Measurements from ENCODE around the gene HINT3.

Gene HINT3

DNA sequence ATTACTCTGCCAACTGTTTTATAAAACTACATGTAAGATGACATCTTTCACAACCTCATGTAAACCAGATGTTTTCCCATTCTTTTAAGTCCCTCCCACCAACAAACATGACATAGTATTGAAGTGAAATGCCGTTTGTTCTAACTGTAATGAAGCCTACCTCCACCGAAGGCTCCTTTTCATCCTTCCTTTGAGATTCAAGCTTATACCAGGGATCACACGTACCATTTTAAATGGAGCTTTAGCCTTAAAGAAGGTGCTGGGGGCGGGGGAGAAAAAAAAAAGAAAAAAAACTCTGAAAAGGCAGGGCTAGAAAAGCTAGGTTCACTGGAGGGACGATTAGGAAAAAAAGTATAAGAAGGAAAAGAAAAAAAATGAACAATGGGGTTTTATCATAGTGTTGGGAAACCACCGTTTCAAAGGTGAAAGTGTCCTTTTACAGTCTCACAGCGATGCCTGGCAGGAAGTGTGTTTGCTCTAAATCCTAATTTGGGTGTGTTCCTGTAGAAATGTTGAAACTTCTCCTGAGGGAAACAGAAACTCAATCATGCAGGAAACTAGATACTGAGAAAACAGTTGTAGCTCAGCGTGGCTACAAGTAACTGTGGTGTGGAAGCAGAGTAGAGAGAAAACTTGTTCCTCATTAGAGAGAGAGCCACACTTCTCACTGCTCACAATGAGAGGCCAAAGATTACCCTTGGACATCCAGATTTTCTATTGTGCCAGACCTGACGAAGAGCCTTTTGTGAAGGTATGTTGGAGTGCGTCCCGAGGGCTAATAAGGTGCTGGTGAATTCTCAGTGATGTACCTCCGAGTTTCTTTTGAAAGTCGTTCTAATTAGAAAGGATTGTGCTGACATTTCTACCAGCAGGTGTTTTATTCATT is 37.6 kb upstream of the HINT3 start:
- peak; percentile 62 for DNase-seq (ENCODE audit: low read depth)
- H3K4me3 ChIP-seq (ENCODE audit: low read depth, low read length) = no peak overlapping the region
- in situ Hi-C loops (cut with HindIII; ENCODE audit: low sequenced_read_pairs) = no loop called here
- TF ChIP-seq, protein P1, sequence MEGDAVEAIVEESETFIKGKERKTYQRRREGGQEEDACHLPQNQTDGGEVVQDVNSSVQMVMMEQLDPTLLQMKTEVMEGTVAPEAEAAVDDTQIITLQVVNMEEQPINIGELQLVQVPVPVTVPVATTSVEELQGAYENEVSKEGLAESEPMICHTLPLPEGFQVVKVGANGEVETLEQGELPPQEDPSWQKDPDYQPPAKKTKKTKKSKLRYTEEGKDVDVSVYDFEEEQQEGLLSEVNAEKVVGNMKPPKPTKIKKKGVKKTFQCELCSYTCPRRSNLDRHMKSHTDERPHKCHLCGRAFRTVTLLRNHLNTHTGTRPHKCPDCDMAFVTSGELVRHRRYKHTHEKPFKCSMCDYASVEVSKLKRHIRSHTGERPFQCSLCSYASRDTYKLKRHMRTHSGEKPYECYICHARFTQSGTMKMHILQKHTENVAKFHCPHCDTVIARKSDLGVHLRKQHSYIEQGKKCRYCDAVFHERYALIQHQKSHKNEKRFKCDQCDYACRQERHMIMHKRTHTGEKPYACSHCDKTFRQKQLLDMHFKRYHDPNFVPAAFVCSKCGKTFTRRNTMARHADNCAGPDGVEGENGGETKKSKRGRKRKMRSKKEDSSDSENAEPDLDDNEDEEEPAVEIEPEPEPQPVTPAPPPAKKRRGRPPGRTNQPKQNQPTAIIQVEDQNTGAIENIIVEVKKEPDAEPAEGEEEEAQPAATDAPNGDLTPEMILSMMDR (IDR thresholded peaks at IDR 0.05; ENCODE audit: low read depth, low read length, missing control alignments) = no peak

DNA sequence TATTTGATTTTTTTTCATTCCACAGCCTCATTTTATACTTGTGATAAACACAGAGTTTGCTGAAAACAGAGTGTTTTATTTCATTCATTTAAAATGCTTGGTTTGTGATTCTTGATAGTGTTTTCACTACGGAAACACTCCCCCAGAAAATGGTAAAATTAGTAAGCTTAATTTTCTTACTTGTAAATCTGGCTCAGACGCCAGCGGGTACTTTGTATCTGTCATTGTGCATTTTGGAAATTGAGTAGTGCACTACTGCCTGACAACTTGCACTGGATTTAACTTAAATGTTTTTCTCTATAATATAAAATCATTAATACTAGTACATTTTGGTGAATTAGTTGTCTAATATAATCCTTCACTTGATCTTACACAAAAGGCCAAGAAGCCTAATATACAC is 37.0 kb upstream of the HINT3 start:
- no peak overlapping the region for H3K4me3 ChIP-seq (ENCODE audit: low read depth, low read length)
- TF ChIP-seq, protein P1 (IDR thresholded peaks at IDR 0.05; ENCODE audit: low read depth, low read length, missing control alignments) = no peak
- DNase-seq (ENCODE audit: low read depth) = no peak
- in situ Hi-C loops (cut with HindIII; ENCODE audit: low sequenced_read_pairs) = no loop called here

DNA sequence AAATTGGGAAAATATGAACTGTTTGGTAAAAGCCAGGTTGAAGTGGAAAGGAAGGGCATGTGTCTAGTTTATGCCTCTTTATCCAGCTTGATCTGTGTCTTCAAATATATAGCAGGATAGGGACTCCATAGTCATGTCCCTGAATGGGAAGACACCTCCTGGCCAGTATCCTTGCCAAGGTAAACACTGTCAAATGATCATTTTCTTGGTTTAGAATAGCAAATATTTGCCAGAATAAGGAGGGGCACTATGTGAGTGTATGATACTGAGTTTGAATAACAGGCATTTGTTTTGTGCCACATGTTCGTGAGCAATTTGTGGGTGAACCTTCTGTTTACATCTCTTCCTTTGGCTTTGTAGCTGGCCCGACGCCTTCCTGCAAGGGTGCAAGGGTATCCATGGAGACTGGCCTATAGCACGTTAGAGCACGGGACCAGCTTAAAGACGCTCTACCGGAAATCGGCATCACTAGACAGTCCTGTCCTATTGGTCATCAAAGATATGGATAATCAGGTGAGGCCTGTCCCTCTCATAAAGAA is 34.2 kb upstream of the HINT3 start:
- TF ChIP-seq, protein P1 (IDR thresholded peaks at IDR 0.05; ENCODE audit: low read depth, low read length, missing control alignments) = no peak
- H3K4me3 ChIP-seq (ENCODE audit: low read depth, low read length) = no peak overlapping the region
- in situ Hi-C loops (cut with HindIII; ENCODE audit: low sequenced_read_pairs) = no loop called here
- DNase-seq (ENCODE audit: low read depth) = no peak

DNA sequence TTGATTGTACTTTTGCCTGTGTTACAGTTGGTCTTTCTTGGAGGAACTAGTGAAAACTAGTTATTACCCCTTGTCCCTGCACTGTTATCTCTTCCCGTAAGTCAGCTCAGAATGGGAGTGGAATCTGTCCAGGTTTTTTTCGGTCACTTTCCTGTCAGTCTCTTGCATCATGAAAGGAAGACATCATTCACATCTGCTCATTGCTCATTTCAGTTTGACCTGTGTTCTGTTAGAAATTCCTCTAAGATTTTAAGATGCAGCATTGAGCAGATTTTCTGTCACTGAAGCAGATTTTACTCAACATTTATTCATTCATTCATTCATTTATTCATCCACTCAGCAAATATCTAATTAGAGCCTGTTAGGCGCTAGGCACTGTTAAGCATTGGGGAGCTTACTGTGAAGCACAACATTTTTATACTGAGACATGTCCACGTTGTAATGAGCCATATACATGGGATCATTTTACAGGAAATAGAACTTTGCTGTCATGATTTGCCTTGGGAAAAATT is 33.1 kb upstream of the HINT3 start:
- no peak for DNase-seq (ENCODE audit: low read depth)
- TF ChIP-seq, protein P1 (IDR thresholded peaks at IDR 0.05; ENCODE audit: low read depth, low read length, missing control alignments) = no peak
- in situ Hi-C loops (cut with HindIII; ENCODE audit: low sequenced_read_pairs) = no loop called here
- H3K4me3 ChIP-seq (ENCODE audit: low read depth, low read length) = no peak overlapping the region

DNA sequence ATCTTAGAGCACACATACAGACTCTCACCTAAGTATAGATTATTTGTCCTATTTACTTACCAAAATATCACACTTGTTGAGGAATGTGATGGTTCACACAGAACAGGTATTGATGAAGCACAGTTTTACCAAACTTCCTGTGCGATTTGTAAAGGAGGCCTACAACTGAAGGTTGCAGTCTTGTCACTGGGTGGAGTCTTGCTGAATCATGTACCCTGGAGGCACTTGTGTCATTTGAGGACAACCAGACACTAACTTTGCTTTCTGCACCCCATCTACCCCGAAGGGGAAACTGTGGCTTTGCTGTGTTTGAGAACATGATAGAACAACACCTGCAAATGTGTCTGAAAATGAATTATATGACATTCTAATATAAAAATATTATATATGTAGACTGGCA is 32.4 kb upstream of the HINT3 start:
- in situ Hi-C loops (cut with HindIII; ENCODE audit: low sequenced_read_pairs) = no loop called here
- no peak overlapping the region for H3K4me3 ChIP-seq (ENCODE audit: low read depth, low read length)
- TF ChIP-seq, protein P1 (IDR thresholded peaks at IDR 0.05; ENCODE audit: low read depth, low read length, missing control alignments) = no peak
- DNase-seq (ENCODE audit: low read depth) = no peak

DNA sequence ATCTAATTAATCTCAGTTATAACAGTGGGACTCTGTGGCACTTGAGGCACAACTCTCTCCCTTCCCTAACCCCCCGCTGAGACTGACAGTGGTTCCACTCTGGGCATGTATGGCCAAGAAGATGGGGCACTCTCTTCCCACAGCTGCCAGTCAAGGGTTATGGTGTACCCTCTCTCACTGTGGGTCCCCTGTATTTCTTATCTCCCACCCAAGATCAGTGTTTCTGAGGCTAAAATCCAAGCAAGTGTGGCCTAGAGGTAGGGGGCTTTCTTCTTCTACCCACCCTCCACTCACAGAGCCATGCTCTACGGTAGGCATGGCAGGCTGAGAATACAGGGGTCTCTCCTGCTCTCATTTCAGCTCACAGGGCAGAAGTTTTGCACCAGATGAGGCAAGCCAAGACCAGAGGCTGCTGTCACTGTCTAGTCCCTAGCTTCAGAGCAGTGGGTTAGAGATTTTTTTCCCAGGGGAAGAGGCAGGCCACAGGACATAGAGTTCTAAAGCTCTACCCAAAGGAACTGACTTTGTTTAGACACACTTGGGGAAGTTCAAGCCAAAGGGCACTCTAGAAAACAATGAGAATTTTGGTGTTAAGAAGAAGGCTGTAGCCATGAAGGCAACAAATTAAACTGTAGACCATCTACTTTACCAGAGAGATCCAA is 31.7 kb upstream of the HINT3 start:
- TF ChIP-seq, protein P1 (IDR thresholded peaks at IDR 0.05; ENCODE audit: low read depth, low read length, missing control alignments) = no peak
- H3K4me3 ChIP-seq (ENCODE audit: low read depth, low read length) = no peak overlapping the region
- no peak for DNase-seq (ENCODE audit: low read depth)
- in situ Hi-C loops (cut with HindIII; ENCODE audit: low sequenced_read_pairs) = no loop called here
